ENCODE results near the gene TXK. TPM values are rescaled to one million over a fixed set of nuclear protein-coding genes. Genes with fewer than 3 reads are reported as not detected.

TXK gene
- total and polyA plus RNA-seq, 10 of the 15 experiments (the other 5 are each of a cell fraction or from before 2014, with no cell fraction given): 0.44 to 2.9 (median 1.4) TPM

DNA sequence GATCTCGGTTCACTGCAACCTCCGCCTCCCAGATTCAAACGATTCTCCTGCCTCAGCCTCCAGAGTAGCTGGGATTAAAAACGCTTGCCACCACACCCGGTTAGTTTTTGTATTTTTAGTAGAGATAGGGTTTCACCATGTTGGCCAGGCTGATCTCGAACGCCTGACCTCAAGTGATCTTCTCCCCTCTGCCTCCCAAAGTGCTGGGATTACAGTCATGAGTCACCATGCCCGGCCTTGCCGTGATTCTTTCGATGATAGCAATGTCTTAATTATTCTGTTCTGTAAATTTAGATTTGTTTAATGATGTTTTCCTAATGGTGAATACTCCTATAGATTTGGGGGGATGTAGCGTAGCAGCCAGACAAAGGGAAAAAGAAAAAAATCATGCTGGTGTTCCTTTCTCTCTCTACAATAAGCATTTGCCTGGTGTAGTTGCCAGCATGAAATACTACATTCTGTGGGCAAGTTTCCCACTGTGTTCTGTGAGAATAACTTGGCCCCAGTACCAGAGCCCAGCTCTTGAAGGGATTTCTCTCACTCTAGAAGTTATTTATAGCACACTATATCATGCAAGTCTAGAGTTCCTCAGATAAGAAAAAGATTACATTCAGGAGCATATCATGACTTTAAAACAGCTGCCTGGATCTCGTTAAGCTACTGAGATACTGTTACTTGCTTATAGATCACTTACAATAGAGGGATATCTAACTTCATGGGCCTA is 102.1 kb downstream of the TXK start (continued):
- TF ChIP-seq IKZF1 (conservative IDR thresholded peaks at IDR 0.05): no peak
- no peak for TF ChIP-seq NFYB (IDR thresholded peaks at IDR 0.05; ENCODE audit: insufficient read depth, low read depth, low read length)
- TF ChIP-seq, protein P1, sequence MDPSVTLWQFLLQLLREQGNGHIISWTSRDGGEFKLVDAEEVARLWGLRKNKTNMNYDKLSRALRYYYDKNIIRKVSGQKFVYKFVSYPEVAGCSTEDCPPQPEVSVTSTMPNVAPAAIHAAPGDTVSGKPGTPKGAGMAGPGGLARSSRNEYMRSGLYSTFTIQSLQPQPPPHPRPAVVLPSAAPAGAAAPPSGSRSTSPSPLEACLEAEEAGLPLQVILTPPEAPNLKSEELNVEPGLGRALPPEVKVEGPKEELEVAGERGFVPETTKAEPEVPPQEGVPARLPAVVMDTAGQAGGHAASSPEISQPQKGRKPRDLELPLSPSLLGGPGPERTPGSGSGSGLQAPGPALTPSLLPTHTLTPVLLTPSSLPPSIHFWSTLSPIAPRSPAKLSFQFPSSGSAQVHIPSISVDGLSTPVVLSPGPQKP (IDR thresholded peaks at IDR 0.05; ENCODE audit: low read depth, low read length): no peak

DNA sequence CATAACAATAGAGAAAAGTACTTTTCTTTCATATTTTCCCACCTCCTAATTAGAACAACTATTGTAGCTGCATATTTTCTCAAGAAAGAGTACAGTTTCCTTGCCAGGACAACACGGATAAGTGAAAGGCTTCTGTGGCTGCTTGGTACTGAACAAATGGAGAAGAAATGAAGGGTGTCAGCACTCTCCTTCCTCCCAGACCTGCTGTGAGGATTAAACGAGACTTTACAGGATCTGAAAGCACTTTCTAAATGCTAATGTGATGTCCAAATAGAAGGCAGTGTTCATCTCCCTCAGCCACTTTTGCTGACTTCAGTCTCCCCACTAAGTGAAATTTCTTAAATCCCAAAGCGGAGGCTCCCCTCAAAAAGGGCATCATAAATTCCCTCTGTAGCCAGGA is 103.6 kb downstream of the TXK start:
- DNase-seq (ENCODE audit: low read depth, low spot score) (no peak), ATAC-seq (no peak), FAIRE-seq (no peak)
- Histone ChIP-seq H3K4me2 (ENCODE audit: control insufficient read depth, insufficient read depth) (peak overlapping the region; percentile 35; the same call in 1 of the 2 replicates), H3K27me3 (replicated peaks in 1 of 2; ENCODE audit: control insufficient read depth in 2 of 2, insufficient read depth in 2 of 2, low read length in 1 of 2) (no peaks in the 10 kb centered on the region), H3K79me2 (ENCODE audit: control insufficient read depth, insufficient read depth, low read length) (no peaks in the 10 kb centered on the region), H3K27ac (ENCODE audit: control insufficient read depth, insufficient read depth) (no peak overlapping the region), H4K20me1 (ENCODE audit: control insufficient read depth, insufficient read depth) (no peaks in the 10 kb centered on the region), H3K4me1 (ENCODE audit: control insufficient read depth, insufficient read depth, low read length) (peaks cover 54% of the 10 kb centered on the region), H2AFZ (ENCODE audit: control insufficient read depth, low read depth, low read length) (peak overlapping the region; percentile 26), H3K36me3 (ENCODE audit: control insufficient read depth in 2 of 2, insufficient read depth in 2 of 2, low read length in 1 of 2) (no peaks in the 10 kb centered on the region), H3K4me3 (no peak overlapping the region), H3K9me3 (replicated peaks; ENCODE audit: control insufficient read depth, insufficient read depth, low read length) (no peaks in the 10 kb centered on the region; the same call in 2 of the 3 replicates), H3K9ac (ENCODE audit: control insufficient read depth, insufficient read depth, low read length) (no peak overlapping the region)
- ChIA-PET RAD21 (ENCODE audit: unreplicated experiment) (interaction anchor here (1.0 kb wide), 1 partner anchor 17 kb away, joined by 3 read pairs; no protein-coding TSS in a partner anchor), SMC1A (ENCODE audit: uncharacterized antibody, unreplicated experiment) (interaction anchor here (2.9 to 11.8 kb wide), 3 partner anchors 11 to 55 kb away, joined by 13 to 268 read pairs (median 62); no protein-coding TSS in a partner anchor), CTCF (interaction anchor here (1.6 to 9.8 kb wide), 3 partner anchors 12 to 79 kb away, joined by 4 to 158 read pairs (median 5); no protein-coding TSS in a partner anchor), POLR2A (interaction anchor here (6.1 kb wide), 1 partner anchor 16 kb away, joined by 38 read pairs; no protein-coding TSS in a partner anchor)
- in situ Hi-C loops (cut with MboI) (no loop called here), intact Hi-C loops (cut with micrococcal nuclease; ENCODE audit: unreplicated experiment) (loop anchor here (10.0 kb wide), 1 partner anchor 536 kb away; no protein-coding TSS in a partner anchor)
- WGBS (ENCODE audit: insufficient coverage, insufficient replicate concordance, low lambda C conversion rate, missing lambda C conversion rate): 63% methylated on average over 3 of the region's 3 CpGs
- TF ChIP-seq IRF4 (IDR thresholded peaks at IDR 0.05; ENCODE audit: low read depth, low read length): no peak
- peak; percentile 10; the same call in 1 of the 2 replicates for TF ChIP-seq ZNF24 (IDR thresholded peaks at IDR 0.05)
- peak; percentile 31; the same call in 1 of the 2 replicates for TF ChIP-seq FOXM1 (IDR thresholded peaks at IDR 0.05; ENCODE audit: low read depth, low read length)
- BruUV-seq (replicated peaks): no TSS peak

Data from GM12878 (cell line).